BE2C (cell line): Measurements from ENCODE around the gene MINDY4.

Source experiments
- DNase-seq: peaks from one replicate; pipeline ENCODE4 v3.0.0-alpha.2; 2020
- H3K27me3 ChIP-seq: fragments of 250-450 bp; sonication (Bioruptor Pico); 2 replicates; pipeline ENCODE4 v1.5.1; 2020; ENCODE audit warnings: mild to moderate bottlenecking
- H3K36me3 ChIP-seq: fragments of 250-450 bp; sonication (Bioruptor Pico); 2 replicates; pipeline ENCODE4 v1.5.1; 2020; ENCODE audit warnings: mild to moderate bottlenecking
- H3K4me1 ChIP-seq: fragments of 250-450 bp; sonication (Bioruptor Pico); 2 replicates; pipeline ENCODE4 v1.5.1; 2020
- H3K4me3 ChIP-seq: 2 replicates; pipeline ENCODE4 v1.5.1; 2011; ENCODE audit warnings: low read depth, low read length
- H3K9me3 ChIP-seq: fragments of 250-450 bp; sonication (Bioruptor Pico); 2 replicates; pipeline ENCODE4 v1.5.1; 2020
- CTCF ChIP-seq: IDR thresholded peaks from 2 replicates; pipeline ENCODE4 v1.5.1; 2012; ENCODE audit warnings: mild to moderate bottlenecking, low read depth, low read length

The MINDY4 gene

GRCh38 chr7:30879139-30880124, 108.2 kb downstream of the MINDY4 start:
- DNase-seq: no peak
- Histone ChIP-seq H3K4me3 (no peak overlapping the region), H3K36me3 (no peaks in the 10 kb centered on the region), H3K27me3 (no peaks in the 10 kb centered on the region), H3K4me1 (no peaks in the 10 kb centered on the region), H3K9me3 (no peaks in the 10 kb centered on the region)
- TF ChIP-seq CTCF: no peak

- no peaks in the 10 kb centered on the region for H3K36me3 ChIP-seq
- H3K4me1 ChIP-seq: 0 out of 2 replicates have a peak, but pooled peaks cover 5% of the 10 kb centered on the region
- H3K4me3 ChIP-seq: no peak overlapping the region
- DNase-seq: no peak
- TF ChIP-seq CTCF: no peak
- no peaks in the 10 kb centered on the region for H3K9me3 ChIP-seq
- no peaks in the 10 kb centered on the region for H3K27me3 ChIP-seq
These were observed 109.0 kb downstream of the MINDY4 start for GRCh38 chr7:30880125-30880720.

GRCh38 chr7:30880941-30881340, 109.7 kb downstream of the MINDY4 start:
- H3K4me1 ChIP-seq: 0 out of 2 replicates have a peak, but pooled peaks cover 5% of the 10 kb centered on the region
- no peaks in the 10 kb centered on the region for H3K27me3 ChIP-seq
- H3K9me3 ChIP-seq: no peaks in the 10 kb centered on the region
- no peaks in the 10 kb centered on the region for H3K36me3 ChIP-seq
- no peak for DNase-seq
- H3K4me3 ChIP-seq: no peak overlapping the region
- no peak for TF ChIP-seq CTCF

DNA sequence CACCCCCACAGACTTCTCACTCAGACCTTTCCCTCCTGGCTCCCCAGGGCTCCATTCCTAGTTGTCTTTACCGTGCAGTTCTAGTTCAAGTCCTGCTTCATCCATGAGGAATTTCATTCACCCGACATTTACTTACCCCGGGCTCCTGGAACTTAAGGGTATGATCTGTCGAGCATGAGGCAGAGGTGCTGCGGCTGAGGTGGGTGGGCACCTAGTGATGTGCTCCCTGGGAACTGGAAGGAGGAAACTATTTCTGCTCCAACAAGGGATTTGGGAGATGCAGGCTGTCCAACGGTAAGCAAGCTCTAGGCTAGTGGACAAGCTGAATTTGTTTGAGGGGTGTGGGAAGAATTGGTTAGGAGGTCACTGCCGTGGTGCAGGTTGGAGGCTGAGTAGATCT, 110.2 kb downstream of the MINDY4 start:
- TF ChIP-seq CTCF: no peak
- H3K4me1 ChIP-seq: 0 out of 2 replicates have a peak, but pooled peaks cover 5% of the 10 kb centered on the region

DNA sequence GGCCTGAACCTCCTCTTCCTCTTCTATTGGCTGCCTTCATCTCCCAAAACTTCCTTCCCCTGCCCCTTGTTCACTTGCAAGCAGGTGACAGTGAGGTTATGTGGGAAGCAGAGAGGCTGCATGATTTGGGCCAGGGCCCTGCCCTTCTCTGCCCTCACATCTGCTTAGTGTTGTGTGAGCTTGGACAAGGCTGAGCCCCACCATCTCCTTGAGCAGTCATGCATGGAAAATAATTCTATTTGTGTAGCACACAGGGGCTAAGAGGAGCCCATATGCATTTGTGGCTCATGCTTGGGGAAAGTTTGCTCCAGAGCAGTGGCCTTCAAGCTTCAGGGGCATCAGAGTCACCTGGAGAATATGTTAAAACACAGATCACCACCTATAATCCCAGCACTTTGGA, 113.7 kb downstream of the MINDY4 start:
- no peak for TF ChIP-seq CTCF
- no peaks in the 10 kb centered on the region for H3K9me3 ChIP-seq
- H3K27me3 ChIP-seq: no peaks in the 10 kb centered on the region
- 0 out of 2 replicates have a peak, but pooled peaks cover 5% of the 10 kb centered on the region for H3K4me1 ChIP-seq
- no peaks in the 10 kb centered on the region for H3K36me3 ChIP-seq
- no peak overlapping the region for H3K4me3 ChIP-seq
- DNase-seq: no peak

More for the DNA sequence above, 110.2 kb downstream of the MINDY4 start:
- no peak for DNase-seq
- H3K36me3 ChIP-seq: no peaks in the 10 kb centered on the region
- H3K4me3 ChIP-seq: no peak overlapping the region
- H3K27me3 ChIP-seq: no peaks in the 10 kb centered on the region
- H3K9me3 ChIP-seq: no peaks in the 10 kb centered on the region
